NCI-H524 (cell line): Measurements from ENCODE around the gene GPR31.
"Not testable (repeated sequence)": the region's sequence is repeated elsewhere in the genome, so short reads cannot be mapped to it uniquely, and the experiment has no call there.

Source experiments
- DNase-seq, 2 experiments: peaks; one replicate each; lab custom pipeline; 2025; lab: John Stamatoyannopoulos, UW

GPR31 gene

GRCh38 chr6:167157863-167158262, at the start of gene GPR31:
Gene GPR31, minus strand, starts transcription at chr6:167157980. Its CDS starts 149 bp downstream, at chr6:167157831.
- no peak for DNase-seq

- DNase-seq, result no peak
Observed at GRCh38 chr6:167207527-167207926, 49.7 kb upstream of the GPR31 start.

GRCh38 chr6:167205316-167205715, 47.5 kb upstream of the GPR31 start:
- not testable (repeated sequence) for DNase-seq

- DNase-seq, result not testable (repeated sequence)
Observed at GRCh38 chr6:167204059-167204348, 46.2 kb upstream of the GPR31 start.

- DNase-seq, result not testable (repeated sequence)
Observed at GRCh38 chr6:167203261-167204058, 45.7 kb upstream of the GPR31 start.

GRCh38 chr6:167202613-167203012, 44.8 kb upstream of the GPR31 start:
- DNase-seq, result not testable (repeated sequence)

GRCh38 chr6:167200806-167201205, 43.0 kb upstream of the GPR31 start:
- DNase-seq, result no peak

GRCh38 chr6:167195941-167196610, 38.3 kb upstream of the GPR31 start:
- not testable (repeated sequence) for DNase-seq

- not testable (repeated sequence) for DNase-seq
Observed at GRCh38 chr6:167193515-167194125, 35.8 kb upstream of the GPR31 start.

GRCh38 chr6:167191043-167191583, 33.3 kb upstream of the GPR31 start:
- DNase-seq, result not testable (repeated sequence)

GRCh38 chr6:167187275-167187674, 29.5 kb upstream of the GPR31 start:
- DNase-seq, result not testable (repeated sequence)

GRCh38 chr6:167185101-167185500, 27.3 kb upstream of the GPR31 start:
- peak in 1 of 2 experiments; percentile 12 for DNase-seq

- DNase-seq, result not testable (repeated sequence)
Observed at GRCh38 chr6:167182913-167183314, 25.1 kb upstream of the GPR31 start.

- not testable (repeated sequence) for DNase-seq
Observed at GRCh38 chr6:167181351-167181750, 23.6 kb upstream of the GPR31 start.

- DNase-seq, result not testable (repeated sequence)
Observed at GRCh38 chr6:167180086-167180485, 22.3 kb upstream of the GPR31 start.

- DNase-seq, result not testable (repeated sequence)
Observed at GRCh38 chr6:167178896-167179655, 21.3 kb upstream of the GPR31 start.

GRCh38 chr6:167177271-167177670, 19.5 kb upstream of the GPR31 start:
- not testable (repeated sequence) for DNase-seq

GRCh38 chr6:167172011-167172410, 14.2 kb upstream of the GPR31 start:
- not testable (repeated sequence) for DNase-seq

GRCh38 chr6:167171300-167171699, 13.5 kb upstream of the GPR31 start:
- not testable (repeated sequence) for DNase-seq

GRCh38 chr6:167169867-167170266, 12.1 kb upstream of the GPR31 start:
- DNase-seq, result not testable (repeated sequence)

- DNase-seq, result not testable (repeated sequence)
Observed at GRCh38 chr6:167168296-167168695, 10.5 kb upstream of the GPR31 start.

- DNase-seq, result not testable (repeated sequence)
Observed at GRCh38 chr6:167167699-167168098, 9.9 kb upstream of the GPR31 start.
